GM18507 (cell line): Measurements from ENCODE around the gene SPRN.

ENCODE experiments used
- DNase-seq: peaks from one replicate; pipeline ENCODE4 v3.0.0; 2011; ENCODE audit warnings: low read depth; ENCODE audit not compliant: insufficient read length; ENCODE audit errors: extremely low spot score
- FAIRE-seq: peaks from 2 replicates; lab custom pipeline; 2011; peaks lifted over from hg19 to GRCh38; lab: Jason Lieb, UNC

SPRN gene

GRCh38 chr10:133458021-133458709 lies 33.7 kb upstream of the SPRN start:
- DNase-seq (no peak), FAIRE-seq (no peak)

DNA sequence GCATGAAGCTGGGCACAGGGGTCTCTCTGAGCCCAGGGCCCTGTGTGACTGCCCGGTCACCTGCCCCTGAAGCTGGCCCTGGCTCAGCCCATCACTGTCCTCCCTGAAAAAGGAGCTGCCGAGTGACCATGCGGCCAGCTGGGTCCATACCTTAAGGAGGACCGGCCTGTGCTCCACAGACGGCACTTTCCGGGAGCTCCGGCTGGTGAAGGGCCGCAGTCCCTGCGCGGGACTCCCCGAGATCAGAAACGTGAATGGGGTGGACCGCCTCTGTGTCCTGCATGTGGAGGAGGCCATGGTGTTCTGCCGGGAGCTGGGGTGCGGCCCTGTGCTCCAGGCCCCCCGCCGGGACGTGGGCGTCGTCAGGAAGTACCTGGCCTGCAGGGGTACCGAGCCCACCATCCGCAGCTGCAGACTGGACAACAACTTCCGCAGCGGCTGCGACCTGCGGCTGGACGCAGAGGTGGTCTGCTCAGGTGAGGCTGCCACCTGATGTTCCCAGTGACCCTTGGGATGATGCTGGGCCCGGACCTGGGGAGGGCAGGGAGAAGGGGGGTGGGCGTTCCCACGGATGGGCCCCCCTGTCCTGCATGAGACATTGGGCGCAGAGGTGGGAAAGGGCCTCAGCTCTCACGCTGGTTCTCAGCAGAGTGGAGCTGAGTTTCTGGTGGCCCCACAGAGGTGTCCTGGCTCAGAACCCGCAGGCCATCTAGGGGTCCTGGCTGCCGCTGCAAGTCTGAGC lies 32.8 kb upstream of the SPRN start:
- DNase-seq: no peak
- FAIRE-seq: no peak

- DNase-seq (no peak), FAIRE-seq (no peak)
These were observed 31.9 kb upstream of the SPRN start for GRCh38 chr10:133456041-133456951.

GRCh38 chr10:133455611-133456031 lies 31.2 kb upstream of the SPRN start:
- no peak for FAIRE-seq
- DNase-seq: no peak

DNA sequence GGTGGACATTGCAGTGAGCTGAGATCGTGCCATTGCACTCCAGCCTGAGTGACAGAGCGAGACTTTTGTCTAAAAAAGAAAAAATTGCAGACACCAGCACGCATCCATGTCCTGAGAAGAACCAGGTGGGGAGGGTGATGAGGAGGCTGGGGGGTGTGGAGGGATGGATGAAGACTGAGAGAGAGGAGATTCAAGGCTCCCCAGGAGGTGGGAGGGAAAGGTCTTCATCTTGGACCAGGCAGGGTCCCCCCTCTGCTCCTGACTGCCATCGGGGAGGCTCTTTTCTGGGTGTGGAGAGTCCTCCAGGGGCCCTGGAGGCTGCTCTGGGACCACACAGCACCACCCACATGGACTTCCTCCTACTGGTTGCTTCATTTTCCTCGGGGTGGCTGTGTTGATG lies 30.8 kb upstream of the SPRN start:
- no peak for DNase-seq
- no peak for FAIRE-seq

DNA sequence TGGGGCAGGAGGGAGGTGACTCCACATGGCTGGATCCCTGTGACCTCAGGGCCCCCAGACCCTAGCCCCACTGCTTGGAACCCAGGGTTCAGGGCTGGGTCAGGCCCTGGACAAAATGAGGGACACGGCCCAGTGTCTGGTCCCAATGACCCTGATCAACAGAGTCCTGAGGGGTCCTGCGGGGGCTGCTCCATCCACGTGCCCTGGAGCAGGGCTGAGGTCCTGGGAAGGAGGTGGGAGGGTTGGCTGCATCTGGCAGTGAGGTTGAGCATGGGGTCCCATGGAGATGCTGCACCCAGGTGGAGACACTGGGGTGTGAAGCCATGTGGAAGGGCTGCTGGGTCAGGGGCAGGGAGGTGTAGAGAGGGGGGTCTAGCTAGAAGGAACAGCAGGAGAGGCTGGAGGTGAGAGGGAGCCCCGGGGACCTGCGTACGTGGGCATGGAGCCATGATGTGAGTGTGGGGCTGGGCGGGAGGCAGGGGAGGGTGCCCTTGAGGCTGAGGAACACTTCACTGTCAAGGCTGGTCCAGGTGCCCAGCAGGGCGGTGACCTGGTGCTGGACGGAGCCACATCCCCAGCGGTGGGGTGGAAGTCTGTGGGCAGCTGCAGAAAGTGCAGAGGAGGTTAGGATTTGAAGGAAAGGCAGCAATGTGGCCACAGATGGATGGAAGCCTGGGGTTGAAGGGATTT lies 29.9 kb upstream of the SPRN start:
- DNase-seq (no peak), FAIRE-seq (no peak)

DNA sequence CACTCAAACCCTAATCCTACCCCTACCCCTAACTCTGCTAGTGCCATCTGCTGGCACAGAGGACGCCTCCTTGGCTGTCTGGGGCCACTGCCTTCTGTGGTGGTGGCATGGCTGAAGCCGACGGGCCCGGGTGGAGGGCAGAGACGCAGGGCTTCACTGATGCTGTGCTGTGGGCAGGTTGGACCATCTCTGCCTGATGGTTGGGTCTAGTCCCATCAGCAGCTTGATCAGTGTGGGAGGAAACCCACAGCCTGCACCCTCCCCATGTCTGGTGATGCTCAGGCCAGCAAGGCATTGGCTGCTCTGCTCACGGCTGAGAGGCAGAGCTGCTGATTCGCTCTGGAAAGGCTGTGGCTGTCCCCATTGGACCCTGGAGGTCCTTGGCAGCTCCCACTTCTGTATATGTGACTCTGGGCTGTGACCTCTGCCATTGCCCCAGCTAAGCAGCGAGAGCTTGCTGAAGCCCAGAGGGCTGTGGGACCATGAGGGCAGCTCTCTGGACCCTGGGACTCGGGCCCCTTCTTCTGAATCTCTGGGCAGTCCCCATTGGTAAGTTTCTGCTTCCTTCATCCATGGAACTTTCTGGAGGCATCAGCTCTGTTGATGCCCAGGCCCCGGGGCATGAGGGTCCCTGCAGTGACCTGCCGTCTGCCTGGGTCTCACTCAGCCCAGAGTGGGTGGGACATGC lies 29.2 kb upstream of the SPRN start, which contains the start of gene SCART1:
Gene SCART1 (plus strand): TSS at position 430 of the 688 bp plus-strand sequence. CDS start 53 bp downstream, at position 483.
- FAIRE-seq (no peak), DNase-seq (no peak)

- DNase-seq (no peak), FAIRE-seq (no peak)
These were observed 28.0 kb upstream of the SPRN start for GRCh38 chr10:133452453-133452852.

GRCh38 chr10:133451346-133451745 lies 26.9 kb upstream of the SPRN start:
- no peak for DNase-seq
- no peak for FAIRE-seq

GRCh38 chr10:133448120-133448519 lies 23.7 kb upstream of the SPRN start:
- DNase-seq: no peak
- no peak for FAIRE-seq

- no peak for FAIRE-seq
These were observed 22.6 kb upstream of the SPRN start for GRCh38 chr10:133446979-133447378.

DNA sequence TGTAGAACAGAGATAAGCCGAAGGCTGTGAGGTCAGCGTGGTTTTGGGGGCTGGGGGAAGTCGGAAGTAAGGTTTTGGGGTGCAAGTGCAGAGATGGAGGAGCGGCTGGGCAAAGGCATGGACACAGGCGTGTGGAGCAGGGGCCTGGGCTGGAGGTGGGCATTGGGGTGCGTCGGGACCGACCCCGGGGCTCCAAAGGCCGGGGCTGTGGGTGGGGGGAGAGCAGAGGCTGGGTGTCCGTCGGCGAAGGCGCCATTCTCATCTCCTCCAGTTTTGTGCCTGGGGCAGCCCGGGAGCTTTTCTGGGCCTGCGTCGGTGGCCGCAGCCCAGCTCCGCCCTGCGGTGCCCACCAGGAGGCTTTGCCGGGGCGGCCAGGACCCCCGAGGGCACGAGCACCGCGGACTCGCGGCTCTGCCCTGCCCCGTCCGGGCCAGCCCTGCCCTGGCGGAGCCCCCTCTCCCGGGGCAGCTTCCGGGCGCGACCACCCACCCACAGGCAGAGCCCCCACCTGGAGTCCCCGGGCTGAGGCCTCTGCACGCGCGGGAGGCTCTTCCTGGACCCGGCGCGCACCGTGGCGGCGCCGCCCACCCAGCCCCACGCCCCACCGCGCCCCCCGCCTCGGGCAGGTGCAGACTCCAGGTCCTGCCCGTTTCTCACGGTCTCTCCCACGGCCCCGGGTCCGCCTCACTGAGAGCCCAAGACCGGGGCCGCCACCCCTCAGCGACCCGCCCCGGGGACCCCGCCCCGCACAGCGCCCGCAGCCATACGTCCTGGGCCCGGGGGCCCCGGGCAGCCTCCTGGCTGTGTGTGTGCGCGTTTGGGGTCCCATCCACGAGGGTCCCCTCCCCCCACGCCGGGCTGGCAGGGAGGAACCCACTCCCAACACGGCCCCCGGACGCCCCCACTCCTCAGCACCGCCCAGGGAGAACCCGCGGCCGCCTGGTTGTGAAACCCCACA lies 21.6 kb upstream of the SPRN start:
- no peak for FAIRE-seq
- DNase-seq: no peak

More at GRCh38 chr10:133446979-133447378, 22.6 kb upstream of the SPRN start:
- DNase-seq: no peak

DNA sequence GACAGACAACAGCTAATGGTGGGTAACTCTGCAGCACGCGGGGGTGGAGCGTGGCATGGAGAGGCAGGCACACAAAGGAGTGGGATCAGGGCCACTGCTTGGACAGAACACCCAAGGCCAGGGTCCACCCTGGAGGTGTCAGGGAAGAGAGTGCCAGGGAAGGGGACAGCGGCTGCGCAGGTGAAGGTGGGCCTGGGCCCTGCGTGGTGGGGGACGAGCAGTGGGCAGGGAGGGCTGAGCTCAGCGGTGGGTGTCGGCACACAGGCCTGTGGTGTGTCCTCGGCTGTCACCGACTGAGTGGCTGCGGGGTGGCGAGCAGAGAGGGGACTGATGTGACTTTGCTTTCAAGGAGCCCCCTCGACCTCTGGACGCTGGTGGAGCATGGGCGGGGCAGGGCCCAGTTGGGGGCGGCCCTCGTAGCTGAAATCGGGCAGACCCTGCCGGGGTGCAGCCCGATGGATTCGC lies 20.9 kb upstream of the SPRN start:
- FAIRE-seq (no peak), DNase-seq (no peak)

- DNase-seq: no peak
- FAIRE-seq: no peak
These were observed 20.2 kb upstream of the SPRN start for GRCh38 chr10:133444342-133445267.

DNA sequence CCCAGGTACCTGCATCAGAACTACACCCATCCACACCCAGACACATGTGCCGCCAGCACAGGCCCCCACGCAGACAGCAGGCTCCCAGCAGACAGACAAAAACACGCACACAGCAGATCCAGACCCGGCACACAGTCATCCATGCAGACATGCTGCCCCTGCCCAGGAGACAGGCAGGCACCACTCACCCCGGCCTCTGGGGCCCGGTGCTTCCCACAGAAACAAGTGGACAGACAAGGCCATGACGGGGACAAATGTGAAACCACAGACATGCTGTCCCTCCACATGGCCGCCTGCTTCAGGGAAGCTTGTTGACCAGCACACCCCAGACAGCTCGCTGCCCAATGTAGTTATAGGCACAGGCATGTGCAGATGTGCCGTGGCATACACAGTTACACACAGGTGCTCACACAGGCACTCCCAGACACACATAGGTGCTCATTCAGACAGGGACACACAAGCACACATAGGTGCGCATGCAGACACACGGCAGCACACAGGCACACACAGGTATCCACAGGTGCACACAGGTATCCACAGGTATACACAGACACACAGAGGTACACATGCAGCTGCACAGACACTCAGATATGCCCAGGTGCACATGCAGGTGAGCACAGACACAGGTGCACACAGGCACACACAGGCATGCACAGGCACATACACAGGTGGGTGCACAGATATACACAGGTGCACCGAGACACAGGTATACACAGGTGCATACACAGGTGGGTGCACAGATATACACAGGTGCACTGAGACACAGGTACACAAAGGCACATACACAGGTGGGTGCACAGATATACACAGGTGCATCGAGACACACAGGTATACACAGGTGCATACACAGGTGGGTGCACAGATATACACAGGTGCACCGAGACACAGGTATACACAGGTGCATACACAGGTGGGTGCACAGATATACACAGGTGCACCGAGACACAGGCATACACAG lies 18.8 kb upstream of the SPRN start:
- no peak for FAIRE-seq

More for the DNA sequence above, 18.8 kb upstream of the SPRN start:
- DNase-seq: no peak
